Neural progenitor cell (in vitro differentiated cells): ENCODE data around the gene ACOXL.

Experiments
- CTCF ChIP-seq: fragments of 200-600 bp; sonication (generic); IDR thresholded peaks from 2 replicates; pipeline ENCODE4 v1.5.1; 2017; ENCODE audit warnings: antibody characterized with exemption, mild to moderate bottlenecking
- EZH2 ChIP-seq: fragments of 200-600 bp; sonication (generic); IDR thresholded peaks from 2 replicates; pipeline ENCODE4 v1.6.1; 2017; ENCODE audit warnings: antibody characterized with exemption, mild to moderate bottlenecking, moderate library complexity
- EZH2phosphoT487 ChIP-seq: fragments of 200-600 bp; sonication (generic); IDR thresholded peaks from 2 replicates; pipeline ENCODE4 v1.6.1; 2017; ENCODE audit warnings: antibody characterized with exemption

DNA sequence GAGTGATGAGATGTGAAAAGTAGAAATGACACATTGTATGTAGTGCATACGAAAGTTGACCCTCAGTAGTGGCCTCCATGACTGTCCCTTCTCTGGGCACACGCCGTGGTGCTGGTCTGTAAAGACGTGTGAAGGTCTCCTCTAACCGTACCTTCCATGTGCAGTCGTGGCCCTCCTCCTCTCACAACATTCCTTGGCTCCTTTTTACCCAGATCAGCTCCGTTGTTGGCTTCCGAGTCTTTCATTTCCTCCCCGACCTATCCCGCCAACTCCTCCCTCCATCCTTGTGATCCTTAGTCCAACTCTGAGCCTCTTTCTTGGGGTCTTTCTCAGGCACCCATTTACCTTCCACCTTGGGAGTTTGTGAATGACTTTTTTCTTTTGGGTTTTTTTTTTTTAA is 227.9 kb downstream of the ACOXL start:
- TF ChIP-seq CTCF: no peak
- TF ChIP-seq EZH2: no peak
- TF ChIP-seq EZH2phosphoT487: no peak
